Activated T-cell treated with anti-CD3 and anti-CD28 coated beads for 1 hour (primary cell): ENCODE measurements around the gene FFAR3.

Experiments used
- DNase-seq: peaks from one replicate; pipeline ENCODE4 v3.0.0-alpha.2; 2020; ENCODE audit warnings: low read depth

Gene FFAR3

DNA sequence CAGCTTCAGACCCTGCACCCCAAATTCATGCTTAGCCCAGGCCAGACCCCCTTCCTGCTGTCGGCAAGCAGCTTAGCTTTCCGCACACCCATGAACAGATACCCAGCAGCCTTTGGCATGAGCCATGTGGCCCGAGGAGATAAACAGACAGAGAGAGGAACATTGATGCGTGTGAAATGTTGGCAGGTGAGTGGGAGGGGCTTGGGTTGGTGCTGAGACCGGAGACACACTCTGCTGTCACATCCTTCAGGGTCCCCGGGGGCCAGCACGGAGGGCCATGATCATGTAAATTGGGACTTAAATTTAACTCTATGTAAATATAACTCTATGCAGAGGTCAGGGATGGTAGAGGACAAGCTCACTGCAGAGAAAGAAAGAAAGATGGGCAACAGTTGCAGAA, 27.8 kb upstream of the FFAR3 start:
- no peak for DNase-seq

DNA sequence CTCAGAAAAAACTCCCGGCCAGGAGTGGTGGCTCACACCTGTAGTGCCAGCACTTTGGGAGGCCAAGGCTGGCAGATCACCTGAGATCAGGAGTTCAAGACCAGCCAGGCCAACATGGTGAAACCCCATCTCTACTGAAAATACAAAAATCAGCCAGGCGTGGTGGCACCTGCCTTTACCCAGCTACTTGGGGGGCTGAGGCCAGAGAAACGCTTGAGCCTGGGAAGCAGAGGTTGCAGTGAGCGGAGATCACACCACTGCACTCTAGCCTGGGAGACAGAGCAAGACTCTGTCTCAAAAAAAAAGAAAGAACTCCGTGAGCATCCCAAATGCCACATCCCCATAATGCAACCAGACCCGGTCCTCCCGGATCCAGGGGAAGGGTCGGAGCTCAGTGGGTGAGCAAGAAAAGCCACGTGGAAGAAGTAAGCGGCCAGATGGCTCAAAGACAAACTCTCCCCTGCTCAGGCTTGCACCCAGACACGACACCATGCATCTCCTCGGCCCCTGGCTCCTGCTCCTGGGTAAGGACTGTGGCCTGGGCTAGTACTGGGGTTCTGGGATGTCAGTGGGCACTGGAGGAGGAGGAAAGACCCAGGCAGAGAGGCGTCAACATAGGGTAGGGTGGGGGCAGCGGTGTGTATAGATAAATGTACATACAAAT, 26.6 kb upstream of the FFAR3 start:
- no peak for DNase-seq

DNA sequence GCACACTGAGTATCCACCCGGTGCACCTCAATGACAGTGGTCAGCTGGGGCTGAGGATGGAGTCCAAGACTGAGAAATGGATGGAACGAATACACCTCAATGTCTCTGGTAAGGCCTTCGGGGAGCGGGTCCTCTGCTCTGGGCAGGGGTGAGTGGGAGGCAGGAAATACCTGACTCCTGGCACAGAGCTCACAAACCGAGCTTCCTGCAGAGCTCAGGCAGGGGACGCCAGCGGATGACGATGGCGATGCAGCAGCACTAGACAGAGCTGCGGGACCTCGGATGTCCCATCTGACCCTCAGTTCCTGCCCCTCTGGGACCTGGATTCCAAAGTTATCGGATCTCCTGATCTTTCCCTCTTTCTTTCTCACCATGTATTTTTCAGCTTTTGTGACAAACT, 25.4 kb upstream of the FFAR3 start:
- DNase-seq, result no peak

DNA sequence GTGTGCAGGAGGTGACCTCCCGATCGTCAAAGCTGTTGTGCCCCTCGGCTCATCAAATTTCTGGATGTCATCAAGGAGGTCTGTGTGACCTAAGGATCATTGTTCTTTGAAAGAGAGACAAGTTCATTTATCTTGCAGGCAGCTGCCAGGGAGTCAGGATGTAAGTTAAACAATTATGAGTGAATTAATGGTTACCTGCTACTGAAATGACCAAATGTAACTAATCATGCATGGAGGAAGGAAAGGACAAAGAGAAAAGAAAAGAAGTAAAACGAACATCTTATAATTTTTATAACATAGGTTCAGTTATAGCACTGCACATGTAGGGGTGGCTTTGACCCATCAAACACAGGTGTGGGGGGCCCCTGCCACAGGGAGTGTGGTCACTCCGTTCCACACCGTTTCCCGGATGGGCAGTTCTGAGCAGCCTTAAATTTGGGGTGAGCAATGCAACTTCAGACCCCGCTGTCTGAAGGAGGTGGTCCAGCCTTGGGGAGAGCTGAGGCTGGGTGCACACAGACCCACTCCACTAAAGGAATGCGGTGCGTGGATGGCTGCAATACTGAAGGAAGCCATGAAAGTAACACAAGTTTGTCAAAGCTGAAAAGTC, 24.0 kb upstream of the FFAR3 start:
- no peak for DNase-seq

DNA sequence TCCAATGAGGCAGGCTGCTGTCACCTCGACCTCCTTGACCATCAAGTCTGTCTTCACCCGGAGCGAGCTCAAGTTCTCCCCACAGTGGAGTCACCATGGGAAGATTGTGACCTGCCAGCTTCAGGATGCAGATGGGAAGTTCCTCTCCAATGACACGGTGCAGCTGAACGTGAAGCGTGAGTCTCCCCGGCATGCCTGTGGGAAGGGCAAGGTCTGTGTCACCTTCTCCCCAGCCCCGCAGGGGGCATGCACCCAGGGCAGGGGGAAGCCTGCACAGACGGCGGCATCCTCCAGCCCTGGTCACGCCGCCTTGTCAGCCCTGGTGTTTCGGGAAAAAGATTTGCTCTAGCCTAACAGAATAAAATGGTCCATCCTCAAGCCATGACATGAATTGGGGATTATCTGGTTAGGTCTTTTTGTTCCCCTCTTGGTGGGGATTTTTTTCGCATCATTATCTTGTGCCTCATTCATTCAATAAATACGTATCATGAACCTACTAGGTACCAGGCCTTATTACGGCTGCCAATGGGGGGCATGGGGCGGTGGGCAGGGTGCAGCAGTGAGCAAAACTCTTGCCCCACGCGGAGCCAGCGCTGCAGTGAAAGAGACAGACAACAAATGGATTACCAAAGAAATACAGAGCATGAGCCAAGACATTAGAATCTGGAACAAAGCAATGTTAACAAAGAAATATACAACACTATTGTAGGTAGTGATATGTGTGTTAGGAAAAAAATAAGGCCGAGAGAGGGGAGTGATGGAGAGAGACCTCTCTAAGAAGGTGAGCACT, 21.9 kb upstream of the FFAR3 start:
- no peak for DNase-seq

DNA sequence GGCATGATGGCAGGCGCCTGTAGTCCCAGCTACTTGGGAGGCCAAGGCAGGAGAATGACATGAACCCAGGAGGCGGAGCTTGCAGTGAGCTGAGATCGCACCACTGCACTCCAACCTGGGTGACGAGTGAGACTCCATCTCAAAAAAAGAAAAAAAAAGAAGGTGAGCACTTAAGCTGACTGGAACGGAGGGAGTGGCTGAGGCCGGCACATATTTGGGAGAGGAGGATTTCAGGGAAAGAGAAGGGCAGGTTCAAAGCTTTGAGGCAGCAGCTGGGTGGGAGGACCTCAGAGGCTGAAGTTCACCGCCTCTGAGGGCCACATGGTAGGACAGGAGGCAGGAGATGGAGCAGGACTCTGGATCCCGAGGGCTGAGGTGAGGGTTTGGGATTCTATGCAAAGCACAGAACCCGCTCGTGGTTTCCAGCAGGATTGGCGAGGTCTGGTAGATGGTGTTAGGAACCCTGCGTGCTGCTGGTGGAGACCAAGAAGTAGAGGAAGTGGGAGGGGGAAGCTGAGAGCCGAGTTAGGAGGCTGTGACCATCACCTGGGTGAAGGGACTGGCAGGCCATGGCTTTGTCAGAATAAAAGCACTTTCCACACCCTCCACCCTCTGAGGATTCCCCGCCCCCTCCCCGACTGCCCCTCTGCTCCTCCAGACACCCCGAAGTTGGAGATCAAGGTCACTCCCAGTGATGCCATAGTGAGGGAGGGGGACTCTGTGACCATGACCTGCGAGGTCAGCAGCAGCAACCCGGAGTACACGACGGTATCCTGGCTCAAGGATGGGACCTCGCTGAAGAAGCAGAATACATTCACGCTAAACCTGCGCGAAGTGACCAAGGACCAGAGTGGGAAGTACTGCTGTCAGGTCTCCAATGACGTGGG, 20.9 kb upstream of the FFAR3 start:
- DNase-seq, result no peak

DNA sequence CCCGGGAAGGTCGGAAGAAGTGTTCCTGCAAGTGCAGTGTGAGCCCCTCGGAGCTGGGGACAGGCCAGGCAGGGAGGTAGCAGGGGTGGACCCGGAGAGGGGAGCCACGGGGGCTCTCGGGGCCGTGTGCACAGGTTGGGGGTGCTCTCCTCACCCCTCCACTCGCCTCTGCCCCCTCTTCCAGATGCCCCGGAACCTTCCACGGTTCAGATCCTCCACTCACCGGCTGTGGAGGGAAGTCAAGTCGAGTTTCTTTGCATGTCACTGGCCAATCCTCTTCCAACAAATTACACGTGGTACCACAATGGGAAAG, 20.3 kb upstream of the FFAR3 start:
- DNase-seq, result no peak

DNA sequence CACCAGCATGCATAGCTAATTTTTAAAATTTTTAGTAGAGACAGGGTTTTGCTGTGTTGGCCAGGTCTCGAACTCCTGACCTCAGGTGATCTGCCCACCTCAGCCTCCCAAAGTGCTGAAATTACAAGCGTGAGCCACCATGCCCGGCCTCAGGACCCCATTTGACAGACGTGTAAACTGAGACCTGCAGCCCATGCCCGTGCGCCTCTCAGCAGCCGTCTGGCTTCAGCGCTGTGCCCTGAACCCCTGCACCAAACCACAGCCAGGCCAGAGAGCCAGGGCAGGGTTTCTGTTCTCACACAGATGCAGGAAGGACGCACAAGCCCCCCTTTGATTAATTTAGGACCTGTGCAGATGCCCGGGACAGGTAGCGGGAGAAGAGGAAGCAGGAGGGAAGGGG, 17.8 kb upstream of the FFAR3 start:
- DNase-seq, result no peak

DNA sequence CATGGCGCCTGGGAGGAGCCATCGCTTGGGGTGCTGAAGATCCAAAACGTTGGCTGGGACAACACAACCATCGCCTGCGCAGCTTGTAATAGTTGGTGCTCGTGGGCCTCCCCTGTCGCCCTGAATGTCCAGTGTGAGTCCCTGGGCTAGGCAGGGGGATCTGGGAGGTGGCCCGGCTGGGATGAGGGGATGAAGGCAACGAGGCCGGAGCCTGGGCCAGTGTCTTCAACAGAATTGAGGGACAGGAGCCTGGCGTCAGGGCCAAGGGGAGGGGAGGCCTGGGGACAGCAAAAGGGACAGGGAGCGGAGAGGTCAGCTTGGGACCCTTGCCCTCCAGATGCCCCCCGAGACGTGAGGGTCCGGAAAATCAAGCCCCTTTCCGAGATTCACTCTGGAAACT, 17.3 kb upstream of the FFAR3 start:
- DNase-seq, result no peak

DNA sequence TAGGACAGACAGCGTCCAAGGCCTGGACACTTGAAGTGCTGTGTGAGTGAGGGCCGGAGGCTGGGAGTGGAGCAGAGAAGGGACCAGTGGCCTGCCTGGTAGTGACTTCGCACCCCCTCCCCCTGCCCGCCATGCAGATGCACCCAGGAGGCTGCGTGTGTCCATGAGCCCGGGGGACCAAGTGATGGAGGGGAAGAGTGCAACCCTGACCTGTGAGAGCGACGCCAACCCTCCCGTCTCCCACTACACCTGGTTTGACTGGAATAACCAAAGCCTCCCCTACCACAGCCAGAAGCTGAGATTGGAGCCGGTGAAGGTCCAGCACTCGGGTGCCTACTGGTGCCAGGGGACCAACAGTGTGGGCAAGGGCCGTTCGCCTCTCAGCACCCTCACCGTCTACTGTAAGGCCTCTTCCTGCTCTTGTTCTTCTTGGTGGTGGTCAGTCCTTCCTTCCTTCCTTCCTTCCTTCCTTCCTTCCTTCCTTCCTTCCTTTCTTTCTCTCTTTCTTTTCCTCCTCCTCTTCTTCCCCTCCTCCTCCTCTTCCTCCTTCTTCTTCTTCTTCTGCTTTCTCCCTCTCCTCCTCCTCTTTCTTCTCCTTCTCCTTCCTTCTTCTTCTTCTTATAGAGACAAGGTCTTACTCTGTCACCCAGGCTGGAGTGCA, 16.6 kb upstream of the FFAR3 start:
- no peak for DNase-seq

DNA sequence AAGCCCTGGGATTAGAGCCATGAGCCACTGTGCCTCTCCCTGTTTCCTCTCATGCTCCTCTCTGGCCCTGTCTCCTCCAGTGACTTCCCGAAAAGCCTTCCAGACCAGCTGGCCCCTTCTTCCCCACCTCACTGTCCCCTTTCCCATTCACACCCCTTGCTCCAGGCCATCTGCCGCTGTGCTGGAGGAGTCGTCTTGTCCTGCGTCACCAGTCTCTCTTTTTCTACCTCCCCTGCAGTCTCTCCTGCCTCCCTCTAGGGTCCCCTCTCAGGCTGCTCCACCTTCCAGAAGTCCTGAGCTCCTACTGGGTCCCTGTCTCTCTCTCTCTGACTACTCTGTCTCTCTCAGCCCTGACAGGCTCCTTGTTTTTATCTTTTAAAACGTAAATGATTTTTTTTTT, 15.8 kb upstream of the FFAR3 start:
- no peak for DNase-seq

DNA sequence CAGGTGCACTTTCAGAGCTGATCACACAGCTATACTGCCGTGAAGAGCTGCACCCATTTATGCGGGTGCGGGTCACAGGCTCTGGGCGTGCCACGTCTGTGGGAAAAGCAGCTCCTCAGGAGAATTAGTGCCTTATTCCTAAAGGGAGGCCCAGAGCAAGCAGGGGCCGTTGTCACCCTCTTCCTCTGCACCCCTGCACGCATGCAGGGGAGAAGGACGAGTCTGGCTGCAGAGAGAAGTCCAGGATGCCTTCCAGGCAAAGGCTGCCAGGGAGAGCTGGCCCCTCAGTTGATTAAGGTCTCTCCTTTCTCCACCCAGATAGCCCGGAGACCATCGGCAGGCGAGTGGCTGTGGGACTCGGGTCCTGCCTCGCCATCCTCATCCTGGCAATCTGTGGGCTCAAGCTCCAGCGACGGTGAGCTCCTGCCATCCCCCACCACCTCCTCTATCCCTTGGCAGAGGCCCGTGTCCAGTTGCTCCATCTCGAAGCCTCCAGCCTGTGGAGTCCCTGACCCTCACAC, 13.7 kb upstream of the FFAR3 start:
- DNase-seq, result no peak

DNA sequence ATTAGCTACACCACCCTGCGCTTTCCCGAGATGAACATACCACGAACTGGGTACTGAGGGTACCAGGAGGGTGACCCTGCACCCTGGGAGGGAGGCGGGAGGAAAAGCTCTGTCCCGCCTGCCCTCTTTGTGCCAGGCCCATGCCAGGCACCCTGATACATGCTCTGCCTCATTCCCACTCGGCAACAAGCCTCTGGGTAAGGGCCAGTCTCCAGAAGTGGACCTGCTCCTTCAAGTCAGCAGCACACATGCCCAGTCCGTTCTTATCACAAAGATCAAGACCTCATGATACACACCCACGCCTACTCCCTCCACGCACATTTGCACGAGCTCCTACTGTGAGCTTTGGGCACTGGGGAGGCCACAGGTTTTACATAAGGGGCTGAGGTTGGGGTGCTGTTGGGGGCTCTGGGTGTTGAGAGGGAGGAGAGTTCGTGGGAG, 12.6 kb upstream of the FFAR3 start:
- DNase-seq, result no peak

DNA sequence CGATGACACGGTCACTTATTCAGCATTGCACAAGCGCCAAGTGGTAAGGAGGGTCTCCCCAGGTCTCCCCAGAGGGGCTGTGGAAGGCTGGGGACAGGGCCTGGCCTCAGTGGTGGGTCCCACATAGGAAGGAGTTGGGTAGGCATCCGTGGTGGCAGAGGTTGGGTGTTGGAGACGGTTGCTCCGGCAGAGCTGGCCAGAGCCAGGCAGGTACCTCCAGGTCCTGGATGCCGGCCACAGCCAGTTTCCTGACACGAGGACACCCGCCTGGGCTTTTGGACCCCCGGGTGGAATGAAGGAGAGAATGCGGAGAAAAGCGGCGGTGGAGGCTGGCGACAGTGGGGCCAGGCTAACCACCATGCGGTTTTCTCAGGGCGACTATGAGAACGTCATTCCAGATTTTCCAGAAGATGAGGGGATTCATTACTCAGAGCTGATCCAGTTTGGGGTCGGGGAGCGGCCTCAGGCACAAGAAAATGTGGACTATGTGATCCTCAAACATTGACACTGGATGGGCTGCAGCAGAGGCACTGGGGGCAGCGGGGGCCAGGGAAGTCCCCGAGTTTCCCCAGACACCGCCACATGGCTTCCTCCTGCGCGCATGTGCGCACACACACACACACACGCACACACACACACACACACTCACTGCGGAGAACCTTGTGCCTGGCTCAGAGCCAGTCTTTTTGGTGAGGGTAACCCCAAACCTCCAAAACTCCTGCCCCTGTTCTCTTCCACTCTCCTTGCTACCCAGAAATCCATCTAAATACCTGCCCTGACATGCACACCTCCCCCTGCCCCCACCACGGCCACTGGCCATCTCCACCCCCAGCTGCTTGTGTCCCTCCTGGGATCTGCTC, 11.8 kb upstream of the FFAR3 start:
- DNase-seq, result peak; percentile 62

DNA sequence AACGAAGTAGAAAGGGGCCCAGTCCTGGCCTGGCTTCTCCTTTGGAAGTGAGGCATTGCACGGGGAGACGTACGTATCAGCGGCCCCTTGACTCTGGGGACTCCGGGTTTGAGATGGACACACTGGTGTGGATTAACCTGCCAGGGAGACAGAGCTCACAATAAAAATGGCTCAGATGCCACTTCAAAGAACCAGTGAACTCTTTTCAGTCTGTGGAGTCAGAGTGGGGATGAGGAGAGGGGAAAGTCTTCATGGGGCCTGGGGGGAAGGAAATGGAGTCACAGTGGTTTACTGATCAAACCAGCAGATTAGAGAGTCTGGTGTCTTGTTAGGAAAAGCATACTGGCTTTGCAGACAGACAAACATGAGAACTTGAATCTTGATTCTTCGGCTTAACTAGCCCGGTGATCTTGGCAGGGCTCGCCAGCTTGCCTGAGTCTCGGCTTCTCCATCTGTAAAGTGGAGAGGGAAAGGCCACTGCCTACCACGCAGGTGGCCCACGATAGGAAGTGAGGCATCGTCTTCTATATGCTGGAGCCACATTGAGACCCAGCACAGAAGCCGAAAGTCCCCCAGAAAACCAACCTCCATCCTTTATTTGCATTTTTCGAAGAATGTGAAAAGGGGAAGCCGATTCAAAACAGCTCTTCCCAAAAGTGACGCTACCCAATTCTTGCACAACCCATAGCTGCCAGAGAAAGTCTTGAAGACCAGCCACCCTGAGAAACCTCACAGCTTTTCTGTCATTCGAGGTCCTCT, 10.9 kb upstream of the FFAR3 start, which contains the start of gene FFAR1:
FFAR1 (plus strand) TSS at position 732 of the 759 bp plus-strand sequence. CDS start 3,650 bp downstream, outside the sequence.
- DNase-seq, result no peak

DNA sequence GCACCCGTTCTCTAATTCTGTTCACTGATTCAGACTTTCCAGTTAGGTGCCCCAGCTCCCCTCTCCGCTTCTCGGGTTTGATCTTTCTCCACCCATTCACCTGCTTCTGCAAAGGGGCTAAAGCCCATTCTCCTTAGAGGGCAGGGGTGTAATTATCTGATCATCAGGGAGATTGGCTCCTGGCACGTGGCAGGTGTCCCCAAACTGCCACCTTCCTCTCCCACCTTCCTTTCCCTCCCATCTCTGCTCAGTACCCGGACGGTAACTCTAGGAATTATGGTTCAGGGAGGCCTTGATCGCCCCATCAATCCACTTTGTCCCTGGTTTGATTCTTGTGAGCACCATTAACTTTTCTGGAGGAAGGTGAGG, 10.3 kb upstream of the FFAR3 start:
- DNase-seq, result no peak

DNA sequence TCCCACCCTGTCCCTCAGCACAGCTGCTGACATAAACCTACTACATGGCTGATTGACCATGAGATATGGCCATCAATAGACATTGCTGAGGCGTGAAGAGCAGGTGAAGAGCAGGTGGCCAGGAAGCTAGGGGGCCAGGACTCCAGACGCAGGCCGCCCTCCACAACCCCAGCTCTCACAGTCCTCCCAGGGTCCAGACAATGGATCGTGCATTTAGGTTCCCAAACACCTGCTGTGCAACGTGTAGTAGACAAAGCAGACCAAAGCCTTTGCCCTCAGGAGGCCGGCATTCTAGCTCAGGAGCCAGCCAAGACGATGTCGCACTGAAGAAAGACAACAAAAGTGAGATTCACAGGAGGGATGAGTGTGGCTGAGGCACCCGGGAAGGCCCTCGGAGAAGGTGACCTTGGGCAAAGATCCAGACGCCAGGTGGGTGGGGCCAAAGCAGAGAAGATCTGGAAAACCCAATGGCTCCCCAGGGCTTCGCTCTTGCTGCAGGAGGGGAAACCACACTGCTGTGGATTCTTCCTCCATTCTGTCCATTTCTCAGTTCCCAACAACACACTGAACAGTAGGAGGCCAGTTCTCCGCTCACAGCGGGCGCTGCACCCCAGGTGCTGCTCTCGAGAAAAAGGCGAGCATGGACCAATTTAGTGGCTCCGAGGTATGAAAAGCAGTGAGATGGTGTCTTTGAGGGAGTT, 9.2 kb upstream of the FFAR3 start:
- no peak for DNase-seq

DNA sequence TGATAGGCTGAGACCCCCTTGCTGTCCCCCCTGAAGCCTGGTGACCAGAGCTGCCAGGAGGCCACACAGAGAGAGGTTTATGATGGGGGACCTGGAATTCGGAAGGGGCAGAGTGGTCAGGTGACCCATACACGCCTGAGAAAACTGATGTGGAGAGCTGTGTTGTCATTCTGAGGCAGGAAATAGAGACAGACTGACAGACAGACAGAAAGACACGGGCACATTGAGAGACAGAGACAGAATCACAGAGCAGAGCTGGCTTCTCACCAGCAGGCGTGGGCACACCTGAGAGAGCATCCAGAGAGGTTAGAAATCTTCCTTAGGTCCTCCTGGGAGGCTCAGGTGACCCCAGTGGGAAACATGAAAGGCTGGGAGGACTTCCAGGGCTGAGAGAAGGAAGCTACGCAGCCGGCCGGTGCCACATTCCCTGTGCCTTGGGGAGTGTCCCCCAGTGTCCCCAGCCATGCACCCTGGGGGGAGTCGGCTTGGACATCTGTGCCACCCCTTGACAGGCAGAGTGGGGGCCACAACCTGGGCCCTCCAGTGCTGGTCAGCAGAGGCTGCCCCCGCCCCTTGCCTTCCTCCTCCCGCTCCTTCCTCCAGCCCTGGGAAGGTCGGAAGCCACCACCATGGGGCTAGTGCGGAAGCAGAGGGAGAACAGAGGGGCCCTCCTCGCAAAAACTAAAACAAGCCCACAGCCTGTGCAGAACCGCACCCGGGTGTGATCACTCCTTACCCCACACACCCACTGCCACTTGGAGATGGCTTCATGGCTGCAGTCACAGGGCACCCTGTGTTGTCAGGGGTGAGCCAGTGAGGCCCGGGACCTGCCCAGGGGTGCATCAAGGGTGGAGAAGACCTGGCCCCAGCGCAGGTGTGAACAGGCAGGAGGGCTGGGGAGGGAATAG, 8.4 kb upstream of the FFAR3 start:
- DNase-seq, result no peak
